Esophagus muscularis mucosa (tissue), 4 donors: ENCODE results near the gene HID1.

ENCODE experiments used
- CTCF ChIP-seq, 3 experiments: fragments of 200-600 bp in 2 of 3; fragments of 450-650 bp in 1 of 3; sonication (generic) in 2 of 3; IDR thresholded peaks; one replicate each; pipeline ENCODE4 v1.5.1; 2017 to 2019; ENCODE audit warnings: antibody characterized with exemption in 3 of 3, mild to moderate bottlenecking in 2 of 3, moderate library complexity in 1 of 3
- EP300 ChIP-seq: sonication (generic); formaldehyde crosslinking; IDR thresholded peaks from one replicate; pipeline ENCODE4 v1.6.1; 2017; ENCODE audit warnings: antibody characterized with exemption
- POLR2A ChIP-seq: fragments of 450-650 bp; IDR thresholded peaks from one replicate; pipeline ENCODE4 v1.6.1; 2017; ENCODE audit warnings: antibody characterized with exemption, moderate library complexity, mild to moderate bottlenecking, low read depth

DNA sequence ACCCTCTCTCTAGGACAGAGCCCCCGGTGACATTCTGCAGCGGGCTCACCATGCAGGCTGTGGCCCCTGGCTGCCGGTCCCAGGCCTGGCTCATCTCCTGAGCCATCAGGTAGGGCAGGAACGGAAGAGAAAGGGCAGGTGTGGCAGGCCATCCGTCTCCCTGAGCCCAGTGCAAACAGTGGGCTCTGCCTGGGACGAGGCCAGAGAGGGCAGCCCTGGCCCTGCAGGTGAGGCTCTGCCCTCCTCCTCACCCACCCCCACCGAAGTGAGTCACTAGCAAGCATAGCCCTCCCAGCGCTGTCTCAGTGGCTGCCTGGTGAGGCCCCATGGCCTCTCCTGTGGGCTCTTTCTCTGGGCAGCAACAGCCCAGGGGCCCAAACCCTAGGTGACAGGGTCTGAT lies 22.4 kb downstream of the HID1 start:
- TF ChIP-seq CTCF (IDR thresholded peaks at IDR 0.05) (no peak), EP300 (no peak), POLR2A (no peak)
